ENCODE data around the gene MRO.

GRCh38 chr18:50757358-50757757, 62.5 kb downstream of the MRO start:
- TF ChIP-seq, protein P1, sequence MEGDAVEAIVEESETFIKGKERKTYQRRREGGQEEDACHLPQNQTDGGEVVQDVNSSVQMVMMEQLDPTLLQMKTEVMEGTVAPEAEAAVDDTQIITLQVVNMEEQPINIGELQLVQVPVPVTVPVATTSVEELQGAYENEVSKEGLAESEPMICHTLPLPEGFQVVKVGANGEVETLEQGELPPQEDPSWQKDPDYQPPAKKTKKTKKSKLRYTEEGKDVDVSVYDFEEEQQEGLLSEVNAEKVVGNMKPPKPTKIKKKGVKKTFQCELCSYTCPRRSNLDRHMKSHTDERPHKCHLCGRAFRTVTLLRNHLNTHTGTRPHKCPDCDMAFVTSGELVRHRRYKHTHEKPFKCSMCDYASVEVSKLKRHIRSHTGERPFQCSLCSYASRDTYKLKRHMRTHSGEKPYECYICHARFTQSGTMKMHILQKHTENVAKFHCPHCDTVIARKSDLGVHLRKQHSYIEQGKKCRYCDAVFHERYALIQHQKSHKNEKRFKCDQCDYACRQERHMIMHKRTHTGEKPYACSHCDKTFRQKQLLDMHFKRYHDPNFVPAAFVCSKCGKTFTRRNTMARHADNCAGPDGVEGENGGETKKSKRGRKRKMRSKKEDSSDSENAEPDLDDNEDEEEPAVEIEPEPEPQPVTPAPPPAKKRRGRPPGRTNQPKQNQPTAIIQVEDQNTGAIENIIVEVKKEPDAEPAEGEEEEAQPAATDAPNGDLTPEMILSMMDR (IDR thresholded peaks at IDR 0.05 in 2 of 3, conservative IDR thresholded peaks at IDR 0.05 in 1 of 3; ENCODE audit: borderline replicate concordance in 1 of 3, insufficient read depth in 1 of 3, low read depth in 2 of 3, low read length in 2 of 3) = no peak
- TF ChIP-seq EZH2 (IDR thresholded peaks at IDR 0.05) (no peak), SIN3A (IDR thresholded peaks at IDR 0.05; ENCODE audit: low read depth) (no peak), POLR2A (IDR thresholded peaks at IDR 0.05; ENCODE audit: borderline replicate concordance, extremely low read depth, insufficient read depth, insufficient read length) (no peak), RAD21 (IDR thresholded peaks at IDR 0.05; ENCODE audit: low read depth) (no peak)
- TF ChIP-seq, protein P2, sequence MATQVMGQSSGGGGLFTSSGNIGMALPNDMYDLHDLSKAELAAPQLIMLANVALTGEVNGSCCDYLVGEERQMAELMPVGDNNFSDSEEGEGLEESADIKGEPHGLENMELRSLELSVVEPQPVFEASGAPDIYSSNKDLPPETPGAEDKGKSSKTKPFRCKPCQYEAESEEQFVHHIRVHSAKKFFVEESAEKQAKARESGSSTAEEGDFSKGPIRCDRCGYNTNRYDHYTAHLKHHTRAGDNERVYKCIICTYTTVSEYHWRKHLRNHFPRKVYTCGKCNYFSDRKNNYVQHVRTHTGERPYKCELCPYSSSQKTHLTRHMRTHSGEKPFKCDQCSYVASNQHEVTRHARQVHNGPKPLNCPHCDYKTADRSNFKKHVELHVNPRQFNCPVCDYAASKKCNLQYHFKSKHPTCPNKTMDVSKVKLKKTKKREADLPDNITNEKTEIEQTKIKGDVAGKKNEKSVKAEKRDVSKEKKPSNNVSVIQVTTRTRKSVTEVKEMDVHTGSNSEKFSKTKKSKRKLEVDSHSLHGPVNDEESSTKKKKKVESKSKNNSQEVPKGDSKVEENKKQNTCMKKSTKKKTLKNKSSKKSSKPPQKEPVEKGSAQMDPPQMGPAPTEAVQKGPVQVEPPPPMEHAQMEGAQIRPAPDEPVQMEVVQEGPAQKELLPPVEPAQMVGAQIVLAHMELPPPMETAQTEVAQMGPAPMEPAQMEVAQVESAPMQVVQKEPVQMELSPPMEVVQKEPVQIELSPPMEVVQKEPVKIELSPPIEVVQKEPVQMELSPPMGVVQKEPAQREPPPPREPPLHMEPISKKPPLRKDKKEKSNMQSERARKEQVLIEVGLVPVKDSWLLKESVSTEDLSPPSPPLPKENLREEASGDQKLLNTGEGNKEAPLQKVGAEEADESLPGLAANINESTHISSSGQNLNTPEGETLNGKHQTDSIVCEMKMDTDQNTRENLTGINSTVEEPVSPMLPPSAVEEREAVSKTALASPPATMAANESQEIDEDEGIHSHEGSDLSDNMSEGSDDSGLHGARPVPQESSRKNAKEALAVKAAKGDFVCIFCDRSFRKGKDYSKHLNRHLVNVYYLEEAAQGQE (IDR thresholded peaks at IDR 0.05; ENCODE audit: low read depth) = no peak

All from HCT116 (cell line).